Measurements from ENCODE around the gene GLI1.
"Not testable (repeated sequence)": the region's sequence is repeated elsewhere in the genome, so short reads cannot be mapped to it uniquely, and the experiment has no call there.

GLI1 gene

GRCh38 chr12:57500213-57500612 is 40.6 kb downstream of the GLI1 start:
- no peak for DNase-seq

DNA sequence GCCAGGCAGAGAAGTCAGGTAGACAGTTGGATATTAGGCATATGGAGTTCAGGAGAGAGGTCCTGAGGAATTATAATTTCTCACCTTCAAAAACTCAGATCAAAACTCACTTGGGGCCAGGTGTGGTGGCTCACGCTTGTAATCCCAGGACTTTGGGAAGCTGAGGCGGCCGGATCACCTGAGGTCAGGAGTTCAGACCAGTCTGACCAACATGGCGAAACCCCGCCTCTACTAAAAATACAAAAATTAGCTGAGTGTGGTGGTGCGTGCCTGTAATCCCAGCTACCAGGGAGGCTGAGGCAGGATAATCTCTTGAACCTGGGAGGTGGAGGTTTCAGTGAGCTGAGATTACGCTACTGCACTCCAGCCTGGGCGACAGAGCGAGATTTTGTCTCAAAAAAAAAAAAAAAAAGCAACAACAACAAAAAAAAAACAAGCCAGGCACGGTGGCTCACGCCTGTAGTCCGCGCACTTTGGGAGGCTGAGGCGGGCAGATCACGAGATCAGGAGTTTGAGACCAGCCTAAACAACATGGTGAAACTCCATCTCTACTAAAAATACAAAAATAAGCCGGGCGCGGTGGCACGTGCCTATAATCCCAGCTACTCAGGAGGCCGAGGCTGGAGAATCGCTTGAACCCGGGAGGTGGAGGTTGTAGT is 42.9 kb downstream of the GLI1 start:
- DNase-seq, result not testable (repeated sequence)

GRCh38 chr12:57506541-57506940 is 47.0 kb downstream of the GLI1 start:
- DNase-seq, result not testable (repeated sequence)

DNA sequence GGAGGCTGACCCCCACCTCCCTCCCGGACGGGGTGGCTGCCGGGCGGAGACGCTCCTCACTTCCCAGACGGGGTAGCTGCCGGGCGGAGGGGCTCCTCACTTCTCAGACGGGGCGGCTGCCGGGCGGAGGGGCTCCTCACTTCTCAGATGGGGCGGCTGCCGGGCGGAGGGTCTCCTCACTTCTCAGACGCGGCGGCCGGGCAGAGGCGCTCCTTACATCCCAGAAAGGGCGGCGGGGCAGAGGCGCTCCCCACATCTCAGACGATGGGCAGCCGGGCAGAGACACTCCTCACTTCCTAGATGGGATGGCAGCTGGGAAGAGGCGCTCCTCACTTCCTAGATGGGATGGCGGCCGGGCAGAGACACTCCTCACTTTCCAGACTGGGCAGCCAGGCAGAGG is 48.2 kb downstream of the GLI1 start:
- not testable (repeated sequence) for DNase-seq

GRCh38 chr12:57511161-57511560 is 51.6 kb downstream of the GLI1 start:
- DNase-seq, result no peak

- no peak for DNase-seq
Observed at GRCh38 chr12:57511588-57512325, 52.2 kb downstream of the GLI1 start.

- no peak for DNase-seq
Observed at GRCh38 chr12:57512665-57513064, 53.1 kb downstream of the GLI1 start.

- no peak for DNase-seq
Observed at GRCh38 chr12:57513266-57513665, 53.7 kb downstream of the GLI1 start.

DNA sequence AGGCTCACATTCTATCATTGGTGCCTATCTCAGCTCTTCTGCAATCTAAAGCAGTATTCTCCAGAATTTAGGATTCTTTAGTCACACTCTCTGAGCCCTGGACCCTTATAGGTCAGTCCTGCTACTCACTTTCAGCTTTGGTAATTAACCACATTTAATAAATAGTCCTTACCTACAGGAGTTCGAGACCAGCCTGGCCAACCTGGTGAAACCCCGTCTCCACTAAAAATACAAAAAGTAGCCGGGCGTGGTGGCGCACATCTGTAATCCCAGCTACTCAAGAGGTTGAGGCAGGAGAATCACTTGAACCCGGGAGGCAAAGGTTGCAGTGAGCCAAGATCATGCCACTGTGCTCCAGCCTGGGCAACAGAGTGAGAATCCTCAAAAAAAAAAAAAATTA is 54.1 kb downstream of the GLI1 start:
- DNase-seq, result not testable (repeated sequence)

DNA sequence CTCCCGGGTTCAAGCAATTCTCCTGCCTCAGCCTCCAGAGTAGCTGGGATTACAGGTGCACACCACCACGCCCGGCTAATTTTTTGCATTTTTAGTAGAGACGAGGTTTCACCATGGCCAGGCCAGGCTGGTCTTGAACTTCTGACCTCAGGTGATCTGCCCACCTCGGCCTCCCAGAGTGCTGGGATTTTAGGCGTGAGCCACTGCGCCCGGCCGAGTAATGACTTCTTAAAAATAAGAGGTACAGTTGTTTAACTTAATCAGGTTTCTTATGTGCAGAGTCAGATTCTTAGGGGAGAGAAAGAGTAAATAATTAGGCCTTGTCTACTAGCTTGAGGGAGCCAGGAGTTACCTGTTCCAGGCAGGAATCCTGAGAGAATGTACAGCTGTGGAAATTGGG is 54.7 kb downstream of the GLI1 start:
- not testable (repeated sequence) for DNase-seq

GRCh38 chr12:57514720-57515407 is 55.3 kb downstream of the GLI1 start:
- DNase-seq, result no peak

DNA sequence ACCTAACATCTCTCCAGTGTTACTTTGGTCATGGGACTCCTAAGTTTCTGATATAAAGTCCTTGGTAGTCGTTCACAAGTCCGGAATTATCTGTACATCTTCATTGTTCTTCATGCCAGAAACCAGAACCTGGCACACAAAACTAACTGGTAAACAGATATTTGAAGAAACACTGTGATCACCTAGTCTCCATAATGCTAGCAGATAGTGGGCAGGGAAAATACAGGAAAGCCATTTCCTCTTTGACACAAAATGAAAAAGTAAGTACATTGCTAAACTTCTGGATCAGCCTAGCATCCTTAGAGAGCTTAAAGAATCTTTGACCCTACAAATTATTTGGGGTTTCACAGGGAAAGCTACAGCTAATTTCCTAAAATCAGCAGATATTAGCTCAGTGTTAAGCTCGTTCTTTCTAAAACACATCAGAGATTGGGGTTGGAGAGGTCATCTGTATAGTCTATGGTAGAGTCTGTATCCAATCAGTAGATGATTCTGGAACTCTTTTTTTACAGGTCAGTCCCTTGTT is 55.9 kb downstream of the GLI1 start:
- no peak for DNase-seq

DNA sequence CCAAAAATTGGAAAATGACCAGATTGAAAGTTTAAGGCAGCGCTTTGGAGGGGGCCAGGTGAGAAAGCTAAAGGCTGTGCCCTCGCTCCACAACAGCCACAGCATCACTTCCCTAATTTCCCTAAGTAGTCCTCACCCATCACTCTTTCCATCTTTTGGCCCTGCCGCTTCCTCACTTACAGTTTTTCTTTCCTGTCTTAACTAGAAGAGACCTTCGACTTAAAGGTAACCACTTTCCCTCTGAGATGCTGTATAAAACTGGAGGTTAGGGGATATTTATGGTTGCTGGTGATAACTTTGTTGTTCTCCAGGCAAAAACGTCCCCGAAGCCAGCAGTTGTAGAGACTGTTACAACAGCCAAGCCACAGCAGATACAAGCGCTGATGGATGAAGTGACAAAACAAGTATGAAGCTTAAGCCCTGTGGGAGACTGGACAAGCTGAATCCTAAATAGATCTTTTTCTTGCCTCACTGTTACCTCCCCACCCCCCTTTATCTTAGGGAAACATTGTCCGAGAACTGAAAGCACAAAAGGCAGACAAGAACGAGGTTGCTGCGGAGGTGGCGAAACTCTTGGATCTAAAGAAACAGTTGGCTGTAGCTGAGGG is 56.5 kb downstream of the GLI1 start:
- no peak for DNase-seq

- DNase-seq, result no peak
Observed at GRCh38 chr12:57516617-57517153, 57.1 kb downstream of the GLI1 start.

GRCh38 chr12:57517187-57517586 is 57.6 kb downstream of the GLI1 start:
- no peak for DNase-seq

DNA sequence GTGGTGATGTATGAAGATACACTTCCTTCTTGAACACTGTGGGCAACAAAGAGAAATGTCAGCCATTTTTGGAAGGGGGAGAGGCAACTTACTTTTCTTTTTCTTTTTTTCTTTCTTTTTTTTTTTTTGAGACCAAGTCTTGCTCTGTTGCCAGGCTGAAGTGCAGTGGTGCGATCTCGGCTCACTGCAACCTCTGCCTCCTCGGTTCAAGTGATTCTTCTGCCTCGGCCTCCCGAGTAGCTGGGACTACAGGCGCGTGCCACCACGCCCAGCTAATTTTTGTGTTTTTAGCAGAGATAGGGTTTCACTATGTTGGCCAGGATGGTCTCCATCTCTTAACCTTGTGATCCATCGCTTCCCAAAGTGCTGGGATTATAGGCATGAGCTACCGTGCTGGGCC is 58.1 kb downstream of the GLI1 start:
- DNase-seq, result not testable (repeated sequence)

GRCh38 chr12:57518176-57518919 is 58.8 kb downstream of the GLI1 start:
- no peak for DNase-seq

- DNase-seq, result no peak
Observed at GRCh38 chr12:57518920-57519795, 59.6 kb downstream of the GLI1 start.

DNA sequence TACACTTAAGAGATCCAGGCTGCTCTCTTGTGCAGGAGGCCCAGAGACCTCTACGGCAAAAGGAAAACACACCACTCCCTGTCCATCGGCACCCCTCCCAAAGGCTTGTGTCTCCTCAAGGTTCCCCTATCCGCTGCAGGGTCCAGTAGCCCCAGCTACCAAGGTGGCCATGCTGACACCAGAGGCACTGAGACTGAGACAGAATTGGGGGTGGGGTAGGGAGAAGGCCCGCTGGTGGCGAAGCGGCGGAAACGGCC is 60.1 kb downstream of the GLI1 start:
- DNase-seq, result peak; percentile 46

DNA sequence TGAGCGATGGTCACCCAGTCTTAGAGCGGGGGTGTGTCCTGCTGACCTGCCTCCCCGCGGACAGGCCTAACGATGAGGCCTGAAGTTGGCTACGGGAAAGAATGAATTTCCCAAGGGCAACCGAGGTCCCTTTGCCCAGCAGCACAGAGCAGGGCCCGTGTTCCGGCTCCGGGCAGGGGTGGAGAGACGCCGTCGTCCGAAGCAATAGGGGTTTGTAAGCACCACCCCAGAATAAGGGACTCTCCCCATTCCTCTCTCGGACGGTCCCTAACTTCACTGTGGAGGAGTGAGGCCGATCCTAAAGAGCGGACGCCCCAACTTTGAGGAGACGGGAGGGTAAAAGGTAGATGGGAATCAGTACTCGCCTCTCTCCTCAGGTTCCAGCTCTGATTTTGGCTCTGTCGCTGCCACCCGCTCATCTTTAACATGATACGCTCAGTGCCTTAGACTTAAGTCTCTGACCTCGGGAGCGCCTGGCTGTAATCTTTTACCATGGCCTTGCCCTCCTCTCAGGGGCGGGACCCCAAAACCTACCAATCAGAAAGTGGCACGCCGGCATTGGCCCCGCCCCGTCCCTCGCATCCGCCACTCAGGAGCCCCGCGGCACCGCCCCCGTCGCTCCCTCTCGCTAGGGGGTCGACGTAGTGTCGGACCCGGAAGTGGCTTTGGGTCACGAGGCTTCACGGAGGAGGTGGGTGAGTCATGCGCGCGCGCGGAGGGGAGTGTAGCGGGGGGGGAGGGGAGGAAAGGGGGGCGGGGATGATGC is 60.7 kb downstream of the GLI1 start, which contains the start of gene DDIT3:
DDIT3 (minus strand) TSS at position 462 of the 766 bp plus-strand sequence. CDS start 3,108 bp downstream, outside the sequence.
- peak; percentile 99 for DNase-seq
